Endothelial cell (in vitro differentiated cells): ENCODE data around the gene ITM2B. TPM values are rescaled to one million over a fixed set of nuclear protein-coding genes. Genes with fewer than 3 reads are reported as not detected.

Experiments
- DNase-seq: peaks from one replicate; pipeline ENCODE4 v3.0.0; 2021; ENCODE audit warnings: low spot score
- H3K27ac Mint-ChIP-seq: one replicate; pipeline ENCODE4 v1.8.0; 2021; ENCODE audit warnings: mixed read lengths, inconsistent platforms; ENCODE audit not compliant: unreplicated experiment
- H3K27me3 Mint-ChIP-seq: one replicate; pipeline ENCODE4 v1.8.0; 2021; ENCODE audit warnings: mild to moderate bottlenecking, moderate library complexity, mixed read lengths, inconsistent platforms; ENCODE audit not compliant: unreplicated experiment
- H3K36me3 Mint-ChIP-seq: one replicate; pipeline ENCODE4 v1.8.0; 2021; ENCODE audit warnings: mild to moderate bottlenecking, low read depth, mixed read lengths, inconsistent platforms; ENCODE audit not compliant: unreplicated experiment
- H3K4me1 Mint-ChIP-seq: one replicate; pipeline ENCODE4 v1.8.0; 2021; ENCODE audit warnings: mild to moderate bottlenecking, mixed read lengths, inconsistent platforms; ENCODE audit not compliant: unreplicated experiment
- H3K4me3 Mint-ChIP-seq: one replicate; pipeline ENCODE4 v1.8.0; 2021; ENCODE audit warnings: mild to moderate bottlenecking, mixed read lengths, inconsistent platforms; ENCODE audit not compliant: unreplicated experiment
- H3K9me3 Mint-ChIP-seq: one replicate; pipeline ENCODE4 v1.8.0; 2021; ENCODE audit warnings: mixed read lengths, inconsistent platforms; ENCODE audit not compliant: unreplicated experiment
- CTCF ChIP-seq: fragments of 200-600 bp; sonication (generic); IDR thresholded peaks from one replicate; pipeline ENCODE4 v1.5.0; 2021; ENCODE audit warnings: antibody characterized with exemption; ENCODE audit not compliant: unreplicated experiment
- total RNA-seq: library from RNA; stranded (reverse); fragmentation: NEBNext Ultra II Directional; extraction: Animal tissue kit (Norgen Biotek cat#: 25700); gene quantifications from one replicate; pipeline ENCODE4 v1.2.1, GENCODE V29; 2021; ENCODE audit not compliant: unreplicated experiment

ITM2B gene
- total RNA-seq, 1 donor from 2014 or later: 448 TPM

- H3K36me3 Mint-ChIP-seq: peaks cover 6% of the 10 kb centered on the region
- H3K27me3 Mint-ChIP-seq: no peaks in the 10 kb centered on the region
- no peaks in the 10 kb centered on the region for H3K9me3 Mint-ChIP-seq
- no peak for TF ChIP-seq CTCF
- H3K4me3 Mint-ChIP-seq: no peak overlapping the region
- no peak overlapping the region for H3K27ac Mint-ChIP-seq
- DNase-seq: no peak
- H3K4me1 Mint-ChIP-seq: peaks cover 4% of the 10 kb centered on the region
These were observed 8.6 kb downstream of the ITM2B start for GRCh38 chr13:48241651-48242050.

DNA sequence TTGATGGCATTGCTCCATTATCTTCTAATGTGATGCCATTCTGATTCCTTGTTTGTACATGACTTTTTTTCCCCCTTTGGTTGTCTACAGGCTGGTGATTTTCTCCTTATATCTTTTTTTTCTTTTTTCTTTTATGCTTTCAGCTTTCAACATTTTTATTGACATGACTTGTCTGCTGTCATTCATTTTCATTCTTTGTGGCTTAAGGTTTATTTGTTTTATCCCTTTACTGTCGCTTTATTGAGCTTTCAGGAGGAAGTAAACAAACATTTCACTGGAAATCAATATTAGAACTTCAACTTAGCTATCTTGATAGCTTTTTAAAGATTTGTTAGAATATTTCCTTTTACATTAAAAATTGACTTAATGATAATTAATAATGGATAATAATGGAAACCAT is 9.7 kb downstream of the ITM2B start:
- H3K36me3 Mint-ChIP-seq: peaks cover 6% of the 10 kb centered on the region
- H3K4me3 Mint-ChIP-seq: no peak overlapping the region
- DNase-seq: no peak
- TF ChIP-seq CTCF: no peak
- no peaks in the 10 kb centered on the region for H3K27me3 Mint-ChIP-seq
- H3K9me3 Mint-ChIP-seq: no peaks in the 10 kb centered on the region
- H3K27ac Mint-ChIP-seq: no peak overlapping the region
- H3K4me1 Mint-ChIP-seq: no peaks in the 10 kb centered on the region

DNA sequence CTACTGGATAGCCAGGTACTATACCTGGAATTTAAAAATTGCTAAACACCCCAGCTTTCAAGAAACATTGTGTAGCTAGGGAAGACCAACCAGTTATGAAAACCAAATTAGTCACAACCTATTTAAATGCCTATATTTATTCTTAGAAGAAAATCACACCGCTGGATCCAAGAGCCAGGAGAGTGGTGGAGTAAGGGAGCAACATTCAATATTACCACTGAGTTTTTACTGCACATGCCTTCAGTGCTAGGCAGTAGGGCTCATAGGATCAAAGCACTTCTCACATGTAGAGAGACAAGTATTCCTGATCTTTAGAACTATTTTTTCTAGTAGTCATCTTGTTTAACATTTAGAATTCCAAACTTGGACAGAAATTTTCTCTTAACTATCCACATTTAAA is 11.2 kb downstream of the ITM2B start:
- no peaks in the 10 kb centered on the region for H3K4me1 Mint-ChIP-seq
- H3K36me3 Mint-ChIP-seq: peaks cover 6% of the 10 kb centered on the region
- no peaks in the 10 kb centered on the region for H3K9me3 Mint-ChIP-seq
- no peaks in the 10 kb centered on the region for H3K27me3 Mint-ChIP-seq
- no peak overlapping the region for H3K27ac Mint-ChIP-seq
- no peak for TF ChIP-seq CTCF
- H3K4me3 Mint-ChIP-seq: no peak overlapping the region
- DNase-seq: no peak

DNA sequence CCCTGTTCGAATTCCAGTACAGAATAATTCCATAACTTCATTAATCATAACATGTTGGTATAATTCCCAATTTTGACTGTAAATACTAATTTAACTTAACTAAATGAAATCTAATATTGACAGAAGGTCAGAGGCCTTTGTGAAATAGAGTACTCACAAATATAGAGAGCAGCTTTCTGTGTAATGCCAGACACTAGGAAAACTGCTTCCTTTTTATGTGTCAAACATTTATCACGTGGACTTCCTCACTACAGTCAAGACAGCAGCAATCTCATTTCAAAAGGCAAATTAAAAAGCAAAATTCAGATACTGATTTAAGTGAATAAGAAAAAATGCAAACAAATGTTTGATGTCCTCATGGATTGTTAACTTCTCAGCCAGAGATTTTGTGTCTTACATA is 13.1 kb downstream of the ITM2B start:
- H3K4me1 Mint-ChIP-seq: no peaks in the 10 kb centered on the region
- no peaks in the 10 kb centered on the region for H3K27me3 Mint-ChIP-seq
- peak overlapping the region; percentile 16 for H3K27ac Mint-ChIP-seq
- no peaks in the 10 kb centered on the region for H3K36me3 Mint-ChIP-seq
- no peak overlapping the region for H3K4me3 Mint-ChIP-seq
- H3K9me3 Mint-ChIP-seq: no peaks in the 10 kb centered on the region
- DNase-seq: no peak
- TF ChIP-seq CTCF: no peak

- no peaks in the 10 kb centered on the region for H3K27me3 Mint-ChIP-seq
- no peak overlapping the region for H3K27ac Mint-ChIP-seq
- no peak for TF ChIP-seq CTCF
- no peak for DNase-seq
- H3K36me3 Mint-ChIP-seq: no peaks in the 10 kb centered on the region
- no peaks in the 10 kb centered on the region for H3K4me1 Mint-ChIP-seq
- no peak overlapping the region for H3K4me3 Mint-ChIP-seq
- no peaks in the 10 kb centered on the region for H3K9me3 Mint-ChIP-seq
These were observed 16.0 kb downstream of the ITM2B start for GRCh38 chr13:48249018-48249417.
